Medulla oblongata (tissue), 1 donor: ENCODE data around the gene CDC20.

Experiments used
- DNase-seq: peaks from one replicate; pipeline ENCODE4 v3.0.0-alpha.2; 2015; ENCODE audit errors: extremely low spot score

CDC20 gene

DNA sequence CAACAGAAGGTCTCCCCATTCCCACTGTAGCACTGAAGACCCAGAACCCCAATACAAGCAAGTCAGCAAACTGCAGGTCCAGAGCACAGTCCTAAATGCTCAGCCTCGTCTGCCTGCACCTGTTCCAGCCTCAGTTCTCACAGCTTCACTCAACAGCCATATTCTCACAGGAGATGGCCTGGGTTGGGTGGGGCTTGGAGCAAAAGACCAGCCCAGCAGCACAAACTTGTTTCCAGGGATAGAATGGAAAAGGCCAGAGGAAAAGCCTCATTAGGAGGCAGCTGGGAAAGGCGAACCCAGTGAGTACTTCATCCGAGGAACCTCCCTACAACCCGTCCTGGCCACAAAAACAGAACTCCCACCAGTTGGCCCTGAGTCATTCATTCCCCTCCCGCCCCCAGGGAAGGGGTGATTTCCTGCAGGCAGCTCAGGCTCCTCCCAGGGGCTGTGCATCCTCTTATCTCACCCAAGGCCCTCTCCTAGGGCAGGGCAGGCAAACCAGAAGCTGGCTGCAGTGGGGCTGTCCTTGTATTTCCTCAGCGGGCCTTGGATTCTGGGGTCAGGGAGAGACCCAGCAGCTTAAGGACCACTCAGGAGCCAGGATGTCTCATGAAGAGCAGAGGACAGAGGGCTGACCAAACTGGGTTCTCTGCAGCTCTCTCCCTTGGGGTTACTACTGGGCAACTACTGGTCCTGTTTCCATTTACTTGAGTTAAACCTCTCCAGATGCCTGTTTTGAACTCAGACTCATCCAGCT lies 28.6 kb upstream of the CDC20 start:
- DNase-seq: no peak

DNA sequence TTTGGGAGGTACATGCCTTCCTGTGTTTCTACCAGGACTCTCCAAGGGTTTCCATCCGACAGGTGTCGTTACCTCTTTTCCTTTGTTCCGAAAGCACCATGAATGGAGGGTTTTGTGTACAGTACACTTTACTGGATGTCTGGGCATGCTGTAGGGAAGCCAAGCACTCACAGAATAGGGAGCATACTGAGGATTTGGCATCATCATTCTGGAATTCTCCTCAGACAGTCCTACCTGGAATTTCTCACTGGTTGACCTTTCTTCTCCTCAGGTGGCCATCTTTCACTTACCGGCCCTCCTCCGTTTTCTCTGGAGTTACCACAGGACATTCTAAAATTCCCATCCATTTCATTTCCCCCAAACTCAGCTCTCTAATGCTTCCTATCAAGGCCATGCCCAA lies 27.1 kb upstream of the CDC20 start:
- DNase-seq: no peak

GRCh38 chr1:43334453-43335205 lies 24.2 kb upstream of the CDC20 start:
- DNase-seq: no peak

GRCh38 chr1:43337588-43337987 lies 21.2 kb upstream of the CDC20 start, which contains the start of gene MPL:
MPL (plus strand) TSS chr1:43337818; CDS start chr1:43337849, 31 bp downstream.
- no peak for DNase-seq

DNA sequence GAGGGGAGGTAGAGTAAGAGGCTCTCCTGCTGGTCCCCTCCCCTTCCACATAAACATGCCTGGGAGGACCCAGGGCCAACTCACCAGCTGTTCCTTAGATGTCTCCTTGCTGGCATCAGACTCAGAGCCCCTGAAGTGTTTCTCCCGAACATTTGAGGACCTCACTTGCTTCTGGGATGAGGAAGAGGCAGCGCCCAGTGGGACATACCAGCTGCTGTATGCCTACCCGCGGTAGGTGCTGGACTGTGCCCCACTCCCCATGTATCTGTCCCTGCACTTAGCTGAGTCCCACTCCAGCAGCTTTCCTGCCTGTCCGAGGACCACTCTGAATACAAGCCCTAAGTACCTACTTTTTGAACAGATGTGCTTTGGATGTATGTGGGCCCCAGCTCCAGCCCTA lies 20.8 kb upstream of the CDC20 start:
- no peak for DNase-seq

DNA sequence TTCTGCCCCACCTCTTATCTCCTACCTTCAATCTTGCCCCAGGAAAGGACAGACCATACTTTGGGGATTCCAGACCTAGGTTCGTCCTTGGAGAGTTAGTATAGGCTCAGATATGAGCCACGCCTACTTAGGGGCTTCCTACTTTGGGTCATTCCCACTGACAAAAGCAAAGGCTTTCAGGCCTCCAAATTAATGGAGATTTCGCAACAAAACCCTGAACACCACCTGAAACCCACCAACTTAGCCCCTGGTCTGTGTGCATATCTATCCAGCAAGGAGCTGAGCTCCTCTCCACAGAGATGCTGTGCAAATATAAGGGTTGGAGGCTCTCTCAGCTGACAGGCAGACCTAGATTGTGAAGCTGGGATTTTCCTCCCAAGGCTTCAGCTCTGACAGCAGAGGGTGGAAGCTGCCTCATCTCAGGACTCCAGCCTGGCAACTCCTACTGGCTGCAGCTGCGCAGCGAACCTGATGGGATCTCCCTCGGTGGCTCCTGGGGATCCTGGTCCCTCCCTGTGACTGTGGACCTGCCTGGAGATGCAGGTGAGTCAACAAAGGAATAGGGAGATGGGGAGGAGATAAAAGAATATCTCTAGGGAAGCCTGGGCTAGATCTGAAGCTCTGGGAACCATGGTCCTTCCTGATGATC lies 19.1 kb upstream of the CDC20 start:
- DNase-seq: no peak

DNA sequence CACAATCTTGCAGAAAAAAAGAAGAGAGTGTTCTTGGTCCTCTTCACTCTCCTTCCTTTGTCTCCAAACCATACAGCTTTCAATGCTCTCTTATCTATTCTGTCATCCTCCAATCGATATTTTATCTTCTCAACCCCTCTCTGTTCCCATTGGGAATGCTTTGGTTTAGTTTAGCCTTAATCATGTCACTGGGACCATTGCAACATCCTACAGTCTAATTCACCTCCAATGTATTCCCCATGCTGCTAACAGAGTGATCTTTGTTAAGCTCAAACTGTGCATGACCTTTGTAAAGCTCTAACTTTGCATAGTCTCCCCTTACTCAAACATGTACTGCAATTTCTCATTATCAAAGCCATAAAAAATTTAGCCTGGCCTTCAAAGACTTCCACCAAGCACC lies 18.2 kb upstream of the CDC20 start:
- DNase-seq: no peak

DNA sequence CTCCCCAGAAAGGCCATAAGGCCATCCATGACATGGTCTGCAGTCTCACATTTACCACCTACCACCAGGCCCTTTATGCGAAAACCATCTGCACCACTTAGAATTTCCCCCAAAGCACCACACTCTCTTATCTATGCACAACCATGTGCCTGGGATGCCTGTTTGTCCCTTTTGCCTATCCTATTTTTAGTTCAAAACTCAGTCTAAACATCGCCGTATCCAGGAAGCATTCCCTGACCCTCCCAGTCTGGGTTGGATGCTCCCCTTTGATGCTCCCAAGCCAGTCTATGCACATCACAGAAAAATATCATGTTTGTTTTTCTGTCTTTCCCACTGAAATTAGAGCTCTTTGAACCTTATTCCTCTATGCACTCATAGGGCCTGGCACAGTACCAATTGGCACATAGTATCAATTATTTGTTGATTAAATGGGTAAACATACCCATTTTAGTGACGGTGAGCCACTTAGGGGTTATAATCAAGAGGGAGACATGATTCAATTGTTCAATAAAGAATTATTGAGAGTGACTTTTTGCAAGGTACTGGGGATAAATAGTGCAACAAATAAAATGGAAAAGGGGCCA lies 14.4 kb upstream of the CDC20 start:
- no peak for DNase-seq

DNA sequence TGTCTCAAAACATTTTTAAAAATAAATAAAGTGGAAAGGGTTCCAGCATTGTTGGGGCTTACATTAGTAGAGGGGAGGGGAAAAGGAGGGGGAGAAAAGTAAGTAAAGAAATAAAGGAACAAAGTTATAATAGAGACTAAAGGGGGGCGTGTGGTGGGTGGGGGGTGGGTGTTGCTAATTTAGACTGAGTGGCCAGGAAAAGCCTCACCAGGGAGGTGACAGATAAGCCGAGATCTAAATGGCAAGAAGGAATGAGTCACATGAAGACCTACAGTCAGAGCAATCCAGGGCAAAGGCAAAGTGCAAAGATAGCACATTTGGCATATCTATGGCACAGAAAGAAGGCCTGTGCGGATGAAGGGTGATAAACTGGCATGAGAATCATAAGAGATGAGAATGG lies 13.7 kb upstream of the CDC20 start:
- DNase-seq: no peak

DNA sequence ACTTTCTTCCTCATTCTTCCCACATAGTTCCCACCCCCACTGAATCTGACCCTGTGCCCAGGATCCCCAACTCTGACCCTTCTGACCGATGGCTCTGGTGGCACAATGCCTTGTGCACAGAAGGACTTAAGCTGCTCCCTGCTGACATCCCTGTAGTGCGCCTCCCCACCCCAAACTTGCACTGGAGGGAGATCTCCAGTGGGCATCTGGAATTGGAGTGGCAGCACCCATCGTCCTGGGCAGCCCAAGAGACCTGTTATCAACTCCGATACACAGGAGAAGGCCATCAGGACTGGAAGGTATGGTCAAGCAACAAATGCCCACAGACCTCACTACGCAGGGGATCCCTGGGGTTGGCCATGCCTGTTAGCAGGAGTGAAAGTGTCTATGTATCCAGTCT lies 12.1 kb upstream of the CDC20 start:
- DNase-seq: no peak

GRCh38 chr1:43348343-43348808 lies 10.4 kb upstream of the CDC20 start:
- DNase-seq: no peak

- peak; percentile 49 for DNase-seq
These were observed 9.8 kb upstream of the CDC20 start for GRCh38 chr1:43348809-43349593.

DNA sequence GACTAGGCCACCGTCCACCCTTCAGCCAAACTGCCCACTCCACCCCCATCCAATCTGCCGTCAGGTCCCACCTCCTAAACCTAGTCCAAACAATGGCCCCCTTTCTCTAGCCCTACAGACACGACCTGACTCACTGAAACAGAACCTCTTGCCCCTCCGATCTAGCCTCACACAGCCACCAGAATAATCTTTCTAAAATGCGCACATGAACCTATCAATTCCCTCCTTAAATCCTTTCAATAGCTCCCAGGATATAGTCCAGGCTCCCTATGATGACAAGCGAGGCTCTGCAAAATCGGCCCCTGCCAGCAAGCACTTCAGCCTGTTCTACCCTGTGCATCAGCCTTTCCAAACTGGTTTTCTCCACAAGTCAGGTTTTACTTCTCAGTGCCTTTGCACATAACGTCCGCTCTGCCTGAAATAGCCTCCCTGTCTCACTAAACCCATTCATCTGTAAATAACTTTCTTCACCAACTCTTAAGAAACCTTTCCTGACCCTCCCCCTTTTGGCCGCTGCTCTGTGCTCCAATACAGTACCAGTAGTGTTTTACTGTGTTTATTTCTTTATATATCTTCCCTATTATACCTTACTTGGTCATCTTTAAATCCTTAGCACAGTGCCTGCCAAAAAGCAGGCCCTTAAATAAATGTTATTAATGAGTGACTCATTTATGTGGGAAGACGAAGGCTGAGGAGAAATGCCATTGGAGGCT lies 9.0 kb upstream of the CDC20 start:
- DNase-seq: no peak

DNA sequence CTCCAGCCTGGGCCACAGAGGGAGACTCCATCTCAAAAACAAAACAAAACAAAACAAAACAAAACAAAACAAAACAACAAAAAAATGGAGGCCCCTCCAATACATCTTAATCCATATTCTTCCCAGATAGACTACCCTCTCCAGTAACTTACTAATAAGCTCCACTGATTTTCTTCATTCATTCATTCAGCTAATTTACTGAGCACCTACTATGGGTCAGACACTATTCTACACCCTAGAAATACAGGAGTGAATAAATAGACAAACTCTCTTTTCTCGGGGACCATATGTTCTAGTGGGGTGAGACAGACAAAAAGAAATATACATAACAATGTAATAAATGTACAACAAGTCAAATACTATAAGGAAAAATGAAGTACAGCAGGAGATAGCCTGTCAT lies 7.8 kb upstream of the CDC20 start:
- no peak for DNase-seq

DNA sequence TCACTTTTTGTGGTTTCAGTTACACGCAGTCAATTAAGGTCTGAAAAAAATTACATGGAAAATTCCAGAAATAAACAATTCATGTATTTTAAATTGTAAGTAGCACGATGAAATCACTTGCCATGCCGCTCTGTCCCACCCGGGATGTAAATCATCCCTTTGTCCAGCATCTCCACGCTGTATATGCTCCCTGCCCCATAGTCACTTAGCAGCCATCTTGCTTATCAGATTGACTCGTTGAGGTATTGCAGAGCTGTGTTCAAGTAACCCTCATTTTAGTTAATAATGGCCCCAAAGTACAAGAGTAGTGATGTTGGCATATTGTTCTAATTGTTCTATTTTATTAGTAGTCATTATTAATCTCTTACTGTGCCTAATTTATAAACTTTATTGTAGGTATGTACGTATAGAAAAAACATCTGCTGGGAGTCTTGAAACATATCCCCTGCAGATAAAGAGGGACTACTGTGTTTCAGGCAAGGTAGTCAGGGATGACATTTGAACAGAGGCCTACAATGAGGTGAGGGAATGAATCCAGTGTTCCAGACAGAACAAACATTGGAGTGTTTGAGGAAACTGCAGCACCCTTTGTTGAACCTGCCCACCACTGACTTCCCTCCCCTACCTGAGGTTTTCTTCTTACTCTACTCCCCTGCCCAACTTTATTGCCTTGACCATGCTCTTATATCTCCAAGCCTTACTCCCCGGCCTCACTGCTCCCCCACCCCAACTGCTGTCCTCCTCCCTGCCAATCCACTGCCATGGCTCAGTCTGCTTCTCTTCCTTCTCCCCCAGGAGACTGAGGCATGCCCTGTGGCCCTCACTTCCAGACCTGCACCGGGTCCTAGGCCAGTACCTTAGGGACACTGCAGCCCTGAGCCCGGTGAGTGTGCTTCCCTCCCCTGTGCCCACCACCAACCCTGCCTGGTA lies 7.1 kb upstream of the CDC20 start:
- no peak for DNase-seq

- DNase-seq: no peak
These were observed 6.5 kb upstream of the CDC20 start for GRCh38 chr1:43352351-43352705.

GRCh38 chr1:43352881-43353280 lies 5.9 kb upstream of the CDC20 start:
- no peak for DNase-seq

DNA sequence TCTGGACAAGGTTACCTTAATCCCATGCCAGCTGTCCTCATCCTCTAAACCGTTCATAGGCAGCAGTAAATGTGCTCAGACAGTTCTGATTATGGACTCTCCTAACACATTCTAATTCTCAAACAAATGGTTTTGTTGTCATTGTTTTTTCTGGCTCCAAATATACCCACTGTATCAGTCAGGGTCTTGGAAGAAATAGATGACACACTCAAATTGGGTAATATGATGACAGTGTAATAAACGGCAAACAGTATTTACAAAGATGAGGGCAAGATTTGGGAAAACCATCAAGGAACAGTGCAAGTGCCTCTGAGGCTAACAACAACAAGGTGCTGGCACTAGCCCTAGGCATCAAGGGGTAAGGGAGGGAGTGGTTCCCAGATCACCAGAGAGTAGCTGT lies 4.3 kb upstream of the CDC20 start:
- DNase-seq: no peak

GRCh38 chr1:43354936-43355335 lies 3.8 kb upstream of the CDC20 start:
- no peak for DNase-seq

- DNase-seq: no peak
These were observed 1.5 kb upstream of the CDC20 start for GRCh38 chr1:43357251-43357650.
